Uterus (tissue), 2 donors: ENCODE data around the gene GPER1.
"Not testable (repeated sequence)": the region's sequence is repeated elsewhere in the genome, so short reads cannot be mapped to it uniquely, and the experiment has no call there.

ENCODE experiments used
- CTCF ChIP-seq, 4 experiments: fragments of 200-600 bp in 2 of 4; fragments of 450-650 bp in 2 of 4; sonication (generic) in 2 of 4; IDR thresholded peaks; one replicate each; pipeline ENCODE4 v1.5.1; 2016 to 2019; ENCODE audit warnings: antibody characterized with exemption in 4 of 4, mild to moderate bottlenecking in 2 of 4, moderate library complexity in 1 of 4
- POLR2A ChIP-seq, 2 donors: fragments of 450-650 bp; IDR thresholded peaks; one replicate each; pipeline ENCODE4 v1.6.1; 2016; ENCODE audit warnings: antibody characterized with exemption in 2 of 2, mild to moderate bottlenecking in 1 of 2, moderate library complexity in 1 of 2

GRCh38 chr7:1116383-1117008, 28.6 kb downstream of the GPER1 start:
- TF ChIP-seq CTCF, POLR2A (IDR thresholded peaks at IDR 0.05): not testable (repeated sequence)
